ENCODE results near the gene NRSN2.

GRCh38 chr20:325045-325888 lies 21.6 kb upstream of the NRSN2 start, which contains the start of gene SOX12:
- peak; percentile 54; the same call in 1 of the 2 replicates for TF ChIP-seq POLR2AphosphoS5 (IDR thresholded peaks at IDR 0.05; ENCODE audit: borderline replicate concordance, low read depth, low read length)
- TF ChIP-seq EZH2 (IDR thresholded peaks at IDR 0.05), result no peak
- no peak for TF ChIP-seq FOXP2 (optimal IDR thresholded peaks at IDR 0.05; ENCODE audit: control extremely low read depth, extremely low read length, insufficient read depth)
